Mesothelial cell of epicardium (in vitro differentiated cells): ENCODE data around the gene RPA1. TPM values are rescaled to one million over a fixed set of nuclear protein-coding genes. Genes with fewer than 3 reads are reported as not detected.
A peak's percentile ranks its signal among the peaks of the same experiment; 100 is the strongest.

Experiments
- DNase-seq, 2 experiments: peaks; one replicate each; pipeline ENCODE4 v3.0.0; 2021; ENCODE audit warnings: low spot score in 2 of 2; ENCODE audit not compliant: unreplicated experiment in 2 of 2
- H3K27ac Mint-ChIP-seq: 2 replicates; pipeline ENCODE4 v1.8.0; 2021; ENCODE audit warnings: mixed read lengths
- H3K27me3 Mint-ChIP-seq: 2 replicates; pipeline ENCODE4 v1.8.0; 2021; ENCODE audit warnings: low read depth, mixed read lengths
- H3K36me3 Mint-ChIP-seq: 2 replicates; pipeline ENCODE4 v1.8.0; 2021; ENCODE audit warnings: mixed read lengths
- H3K4me1 Mint-ChIP-seq: 2 replicates; pipeline ENCODE4 v1.8.0; 2021; ENCODE audit warnings: mixed read lengths
- H3K4me3 Mint-ChIP-seq: 2 replicates; pipeline ENCODE4 v1.8.0; 2021; ENCODE audit warnings: mild to moderate bottlenecking, moderate library complexity, mixed read lengths
- H3K9me3 Mint-ChIP-seq: 2 replicates; pipeline ENCODE4 v1.8.0; 2021; ENCODE audit warnings: mixed read lengths
- CTCF ChIP-seq: fragments of 200-600 bp; sonication (generic); IDR thresholded peaks from one replicate; pipeline ENCODE4 v1.5.0; 2021; ENCODE audit warnings: antibody characterized with exemption; ENCODE audit not compliant: unreplicated experiment
- total RNA-seq: library from RNA; stranded (reverse); gene quantifications from 3 replicates; pipeline ENCODE4 v1.2.1, GENCODE V29; 2021

RPA1 gene
- total RNA-seq, 1 donor from 2014 or later = 94.2 TPM

GRCh38 chr17:1820528-1821252 lies 9.1 kb upstream of the RPA1 start:
- DNase-seq = no peak
- no peak for TF ChIP-seq CTCF
- Mint-ChIP-seq H3K27ac (peak overlapping the region; percentile 28), H3K36me3 (peaks cover 18% of the 10 kb centered on the region), H3K9me3 (no peaks in the 10 kb centered on the region), H3K4me1 (peaks cover 6% of the 10 kb centered on the region), H3K4me3 (no peak overlapping the region), H3K27me3 (no peaks in the 10 kb centered on the region)

- Mint-ChIP-seq H3K27me3 (no peaks in the 10 kb centered on the region), H3K27ac (peak overlapping the region; percentile 55), H3K9me3 (no peaks in the 10 kb centered on the region), H3K4me1 (peaks cover 23% of the 10 kb centered on the region), H3K4me3 (peak overlapping the region; percentile 86), H3K36me3 (peaks cover 14% of the 10 kb centered on the region)
- no peak for TF ChIP-seq CTCF
- DNase-seq = no peak
Measured at GRCh38 chr17:1829216-1829591, 601 bp upstream of the RPA1 start.

GRCh38 chr17:1830288-1830687 lies 483 bp downstream of the RPA1 start:
- DNase-seq = no peak
- Mint-ChIP-seq H3K27ac (peak overlapping the region; percentile 93), H3K27me3 (no peaks in the 10 kb centered on the region), H3K4me3 (peak overlapping the region; percentile 86), H3K4me1 (peaks cover 23% of the 10 kb centered on the region), H3K9me3 (no peaks in the 10 kb centered on the region), H3K36me3 (peaks cover 9% of the 10 kb centered on the region)
- no peak for TF ChIP-seq CTCF

- Mint-ChIP-seq H3K4me3 (no peak overlapping the region), H3K36me3 (peaks cover 6% of the 10 kb centered on the region), H3K4me1 (peaks cover 12% of the 10 kb centered on the region), H3K27ac (no peak overlapping the region), H3K27me3 (no peaks in the 10 kb centered on the region), H3K9me3 (no peaks in the 10 kb centered on the region)
- no peak for TF ChIP-seq CTCF
- DNase-seq = no peak
Measured at GRCh38 chr17:1834380-1835149, 4.8 kb downstream of the RPA1 start.

GRCh38 chr17:1839516-1839915 lies 9.7 kb downstream of the RPA1 start:
- Mint-ChIP-seq H3K27me3 (no peaks in the 10 kb centered on the region), H3K36me3 (peaks cover 14% of the 10 kb centered on the region), H3K4me1 (no peaks in the 10 kb centered on the region), H3K27ac (no peak overlapping the region), H3K4me3 (no peak overlapping the region), H3K9me3 (no peaks in the 10 kb centered on the region)
- DNase-seq = no peak
- no peak for TF ChIP-seq CTCF
